PC-3 (cell line): Measurements from ENCODE around the gene SRGAP3.

Source experiments
- CTCF ChIP-seq: fragments of 300-600 bp; sonication (generic); conservative IDR thresholded peaks from 2 replicates; pipeline ENCODE4 v1.5.1; 2017; ENCODE audit warnings: antibody characterized with exemption, low read depth, mild to moderate bottlenecking, low read length
- EZH2 ChIP-seq: fragments of 300-600 bp; sonication (generic); IDR thresholded peaks from one replicate; pipeline ENCODE4 v1.6.1; 2017; ENCODE audit warnings: antibody characterized with exemption, mild to moderate bottlenecking, low read length; ENCODE audit not compliant: unreplicated experiment
- EZH2phosphoT487 ChIP-seq: fragments of 300-600 bp; sonication (generic); IDR thresholded peaks from 2 replicates; pipeline ENCODE4 v1.6.1; 2018; ENCODE audit warnings: mild to moderate bottlenecking, antibody characterized with exemption, low read length, borderline replicate concordance

GRCh38 chr3:9020426-9020825, 229.0 kb downstream of the SRGAP3 start:
- TF ChIP-seq CTCF, result no peak
- no peak for TF ChIP-seq EZH2phosphoT487
- TF ChIP-seq EZH2, result no peak
